GM18870 (cell line): ENCODE measurements around the gene SLC25A25.
"Not testable (repeated sequence)": the region's sequence is repeated elsewhere in the genome, so short reads cannot be mapped to it uniquely, and the experiment has no call there.

Source experiments
- ATAC-seq: cut with Tn5 transposase; IDR thresholded peaks from one replicate; pipeline ENCODE4 v1.9.1; 2021; ENCODE audit warnings: moderate library complexity; ENCODE audit not compliant: unreplicated experiment

Gene SLC25A25

GRCh38 chr9:128108269-128109049 lies 40.4 kb downstream of the SLC25A25 start:
- no peak for ATAC-seq

DNA sequence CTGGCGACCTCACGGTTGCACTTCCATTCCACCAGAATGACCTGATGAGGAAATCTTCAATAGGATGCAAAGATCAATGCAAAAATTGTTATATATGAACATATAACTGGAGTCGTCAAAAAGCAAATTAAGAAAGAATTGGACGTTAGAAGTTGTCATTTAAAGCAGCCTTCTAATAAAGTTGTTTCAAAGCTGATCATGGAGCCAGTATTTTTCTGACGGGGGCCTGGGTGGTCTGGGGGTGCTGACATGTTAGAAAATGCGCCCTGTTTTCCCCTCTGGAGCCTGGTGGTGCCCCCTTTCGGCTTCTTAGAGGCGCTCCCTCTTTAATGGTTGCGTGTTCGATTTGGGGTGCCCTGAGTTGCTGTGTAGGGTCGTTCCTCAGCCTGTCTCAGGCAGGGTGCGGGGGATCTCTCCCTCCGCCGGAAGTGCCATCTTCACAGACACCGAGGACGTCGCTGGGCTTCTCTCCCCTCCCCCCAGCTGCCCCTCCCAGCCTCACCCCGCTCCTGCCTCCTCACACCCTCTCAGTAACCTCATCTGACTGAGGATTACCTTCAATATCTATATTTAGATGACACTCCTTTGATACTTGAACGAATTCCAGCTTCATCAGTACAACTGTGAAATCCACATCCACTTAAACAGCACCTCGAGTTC lies 41.1 kb downstream of the SLC25A25 start:
- ATAC-seq, result no peak

GRCh38 chr9:128111726-128112125 lies 43.7 kb downstream of the SLC25A25 start:
- ATAC-seq, result not testable (repeated sequence)

DNA sequence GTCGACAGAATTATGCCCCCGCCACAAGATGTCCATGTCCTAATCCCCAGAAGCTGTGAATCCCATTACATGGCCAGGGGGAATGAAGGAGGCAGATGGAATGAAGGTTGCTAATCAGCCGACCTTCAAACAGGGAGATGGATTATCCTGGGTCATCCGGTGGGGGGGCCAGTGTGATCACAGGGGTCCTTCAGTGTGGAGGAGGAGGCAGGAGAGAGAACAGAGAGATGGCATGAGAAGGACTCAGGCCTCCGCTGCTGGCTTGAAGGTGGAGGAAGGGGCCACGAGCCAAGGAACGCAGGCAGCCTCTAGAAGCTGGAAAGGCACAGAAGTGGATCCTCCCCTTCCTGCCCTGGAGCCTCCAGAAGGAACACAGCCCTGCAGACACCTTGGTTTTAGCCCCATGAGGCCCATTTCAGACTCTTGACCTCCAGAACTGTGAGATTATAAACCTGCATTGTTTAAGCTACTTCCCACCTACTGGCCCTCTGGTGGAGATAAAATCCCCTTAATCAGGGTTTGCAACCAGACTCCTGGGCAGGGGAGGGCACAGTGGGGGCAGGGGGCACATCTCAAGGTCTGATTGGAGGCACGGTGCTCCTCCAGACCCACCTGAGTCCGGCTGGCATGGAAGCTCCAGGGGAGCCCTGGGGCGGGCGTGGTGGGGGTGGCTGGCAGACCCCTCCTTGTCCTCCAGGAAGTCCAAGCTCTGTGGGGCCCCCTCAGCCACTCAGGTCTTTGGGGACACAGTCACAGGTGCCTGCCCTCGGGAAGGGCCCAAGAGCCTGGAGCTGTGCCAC lies 45.7 kb downstream of the SLC25A25 start:
- no peak for ATAC-seq

DNA sequence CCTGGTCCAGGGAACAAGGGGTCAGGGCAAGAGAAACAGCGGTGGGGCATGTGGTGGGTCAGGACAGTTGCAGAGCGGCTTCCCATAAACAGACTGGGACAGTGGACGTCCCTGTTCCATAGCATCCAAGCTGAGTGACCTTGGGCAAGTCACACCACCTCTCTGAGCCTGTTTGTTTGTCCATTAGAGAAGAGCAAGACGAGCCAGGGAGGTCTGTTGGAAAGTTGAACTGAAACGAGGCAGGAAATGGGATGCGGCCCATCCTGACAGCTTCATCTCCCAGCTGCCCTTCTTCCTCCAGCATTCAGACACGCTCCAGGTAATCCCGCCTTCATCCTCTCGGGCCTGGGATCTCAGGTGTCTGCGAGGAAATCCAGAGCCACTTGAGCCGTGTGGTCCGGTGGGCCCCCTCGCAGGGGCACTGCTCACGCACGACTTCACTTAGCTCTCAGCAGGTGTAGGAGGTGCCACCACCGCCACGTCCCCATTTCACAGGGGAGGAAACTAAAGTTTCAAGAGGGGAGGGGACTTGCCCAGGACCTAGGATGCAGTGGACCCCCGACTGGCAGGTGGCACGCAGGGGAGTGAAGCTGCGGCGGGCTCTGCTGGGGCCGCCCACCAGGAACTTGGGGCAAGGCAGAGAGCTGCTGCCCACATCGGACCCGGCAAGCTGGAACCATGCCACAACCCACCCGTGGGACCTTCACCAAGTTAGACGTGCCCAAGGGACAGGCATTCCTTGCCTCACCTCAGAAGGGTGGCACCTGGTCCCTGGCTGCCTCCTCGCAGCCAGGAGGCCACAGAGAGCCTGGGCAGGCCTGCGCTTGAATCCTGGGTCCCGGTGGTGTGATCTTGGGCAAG lies 46.5 kb downstream of the SLC25A25 start:
- no peak for ATAC-seq

DNA sequence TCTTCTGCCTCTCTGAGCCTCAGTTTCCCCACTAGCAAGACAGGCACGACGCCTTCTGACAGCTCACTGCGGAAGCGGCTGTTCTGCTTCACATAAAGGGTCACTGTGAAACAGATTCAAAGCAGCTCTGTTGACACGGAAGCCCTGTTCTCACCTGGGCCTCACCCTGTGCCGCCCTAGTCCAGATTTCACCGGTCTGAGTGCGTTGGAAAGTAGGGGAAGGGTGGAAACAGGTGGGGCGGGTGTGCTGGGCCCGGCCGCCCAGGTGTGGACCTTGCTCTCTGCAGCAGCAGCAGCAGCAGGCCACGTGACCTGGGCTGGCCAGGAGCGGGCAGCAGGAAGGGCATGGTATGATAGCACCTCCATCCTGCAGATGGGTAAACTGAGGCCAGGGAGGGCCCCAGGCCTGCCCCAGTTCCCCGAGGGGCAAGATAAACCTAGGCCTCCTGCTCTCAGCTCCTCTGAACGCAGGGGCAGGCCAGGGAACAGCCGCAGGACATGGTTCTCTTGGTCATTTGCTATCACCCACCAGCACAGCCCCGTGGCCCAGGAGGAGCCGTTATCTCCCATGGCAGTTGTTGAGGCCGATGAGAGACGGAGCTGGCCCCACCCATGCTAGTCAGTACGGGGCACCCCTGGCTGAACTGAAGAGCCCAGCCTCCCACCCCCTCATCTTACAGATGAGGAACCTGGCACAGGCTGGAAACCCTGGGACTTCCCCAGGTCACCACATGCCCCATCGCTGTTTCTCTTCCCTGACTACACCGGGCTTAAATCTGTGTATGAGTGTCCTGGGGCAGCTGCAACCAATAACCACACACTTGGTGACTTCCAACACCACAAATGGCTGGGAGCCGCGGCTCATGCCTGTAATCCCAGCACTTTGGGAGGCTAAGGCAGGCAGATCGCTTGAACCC lies 47.4 kb downstream of the SLC25A25 start:
- no peak for ATAC-seq

DNA sequence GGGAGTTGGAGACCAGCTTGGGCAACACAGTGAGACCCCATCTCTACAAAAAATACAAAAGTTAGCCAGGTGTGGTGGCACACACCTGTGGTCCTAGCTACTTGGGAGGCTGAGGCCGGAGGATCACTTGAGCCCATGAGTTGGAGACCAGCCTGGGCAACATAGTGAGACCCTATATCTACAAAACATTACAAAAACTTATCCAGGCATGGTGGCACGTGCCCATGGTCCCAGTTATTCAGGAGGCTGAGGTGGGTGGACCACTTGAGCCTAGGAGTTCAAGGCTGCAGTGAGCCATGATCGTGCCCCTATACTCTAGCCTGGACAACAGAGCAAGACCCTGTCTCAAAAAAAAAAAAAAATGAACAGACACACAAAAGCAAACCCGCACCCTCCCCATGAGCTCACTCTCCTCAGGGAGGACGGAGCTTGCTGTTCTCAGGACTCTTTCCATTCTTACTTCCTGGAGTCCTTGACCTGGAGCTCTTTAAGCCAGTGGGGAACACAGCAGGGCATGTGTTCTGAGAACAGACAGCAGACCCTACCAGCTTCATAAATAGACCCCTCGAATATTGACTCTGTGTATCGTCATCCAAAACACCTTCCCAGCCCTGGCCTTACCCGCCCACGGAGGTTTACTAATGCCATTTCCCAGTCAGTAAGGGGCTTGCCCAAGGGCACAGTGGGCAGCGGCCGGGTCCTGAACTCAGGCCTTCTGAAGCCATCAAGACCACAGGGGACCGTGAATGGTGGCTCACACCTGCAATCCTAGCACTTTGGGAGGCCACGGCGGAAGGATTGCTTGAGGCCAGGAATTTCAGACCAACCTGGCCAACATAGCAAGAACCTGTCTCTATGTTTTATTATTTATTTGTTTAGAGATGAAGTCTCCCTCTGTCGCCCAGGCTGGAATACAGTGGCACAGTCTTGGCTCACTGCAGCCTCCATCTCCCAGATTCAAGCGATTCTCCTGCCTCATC lies 48.4 kb downstream of the SLC25A25 start:
- ATAC-seq, result no peak

DNA sequence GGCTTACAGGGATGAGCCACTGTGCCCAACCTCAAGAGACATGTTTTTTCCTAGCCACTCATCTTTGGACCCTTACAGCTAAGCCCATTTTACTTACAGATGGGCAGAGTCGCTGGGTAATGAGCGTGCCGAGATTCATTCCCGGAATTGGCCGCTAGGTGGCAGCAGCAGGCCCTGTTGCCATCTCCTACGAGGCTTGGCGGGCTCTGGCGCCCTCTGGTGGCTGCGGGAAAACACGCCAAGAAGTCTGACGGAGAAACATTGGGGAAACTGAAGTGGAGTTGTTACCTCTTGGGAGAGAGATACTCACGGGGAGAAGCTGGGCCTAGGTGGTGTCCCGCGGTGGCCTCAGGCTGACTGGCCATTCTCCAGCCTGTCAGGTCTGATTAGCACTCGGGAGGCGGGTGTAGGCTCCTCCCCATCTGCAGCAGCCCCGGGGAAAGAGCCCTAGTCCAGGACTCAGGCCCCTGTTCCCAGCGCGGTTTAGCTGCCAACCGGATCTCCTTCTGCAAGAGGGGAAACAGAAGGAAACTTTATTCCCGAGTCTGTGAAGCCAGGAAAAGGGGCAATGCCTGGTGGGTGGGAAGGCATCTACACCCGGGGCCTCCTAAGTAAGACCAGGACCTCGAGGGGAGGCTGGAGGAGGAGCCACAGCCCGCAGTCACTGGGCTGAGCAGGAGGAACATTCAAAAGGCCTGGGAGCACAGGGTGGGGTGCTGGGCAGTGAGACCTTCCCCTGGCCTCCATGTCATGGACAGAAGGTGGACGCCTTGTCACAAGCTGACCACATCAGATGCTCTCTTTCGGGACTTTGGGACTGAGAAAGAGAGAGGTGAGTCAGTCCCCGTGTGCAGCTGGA lies 49.8 kb downstream of the SLC25A25 start:
- ATAC-seq, result no peak

- ATAC-seq, result no peak
Observed at GRCh38 chr9:128118472-128118857, 50.4 kb downstream of the SLC25A25 start.

- ATAC-seq, result no peak
Observed at GRCh38 chr9:128118971-128119665, 51.1 kb downstream of the SLC25A25 start.

DNA sequence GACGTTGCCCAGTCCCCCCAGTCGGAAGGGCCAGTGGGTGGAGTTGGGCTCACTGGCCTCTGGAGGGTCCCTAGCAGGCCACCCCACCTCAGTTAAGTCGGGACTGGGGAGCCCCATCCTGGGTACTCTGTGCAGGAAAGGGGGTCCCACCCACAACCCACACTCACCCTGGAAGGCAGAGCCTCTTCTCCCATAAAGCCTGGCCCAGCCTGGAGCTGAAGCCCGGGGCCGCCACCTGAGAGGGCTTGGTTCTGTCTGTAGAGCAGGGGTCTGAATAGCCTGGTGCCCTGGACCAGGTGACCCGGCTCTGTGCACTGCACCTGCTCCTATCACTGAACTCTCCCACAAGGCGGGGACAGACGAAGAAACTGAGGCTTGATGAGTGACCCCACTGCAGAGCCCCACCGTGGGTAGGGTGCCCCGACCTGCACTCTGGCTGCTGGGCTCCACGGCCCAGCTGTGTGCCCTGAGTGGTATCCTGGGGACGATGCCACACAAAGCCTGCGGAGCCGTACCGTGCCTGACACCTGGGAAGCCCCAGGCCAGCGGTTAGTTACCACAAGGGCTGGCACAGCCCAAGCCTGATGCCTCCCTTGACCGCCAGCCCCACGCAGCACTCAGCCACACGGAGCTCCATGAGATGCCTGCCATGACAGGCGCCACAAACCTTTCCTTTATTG lies 52.2 kb downstream of the SLC25A25 start:
- no peak for ATAC-seq

DNA sequence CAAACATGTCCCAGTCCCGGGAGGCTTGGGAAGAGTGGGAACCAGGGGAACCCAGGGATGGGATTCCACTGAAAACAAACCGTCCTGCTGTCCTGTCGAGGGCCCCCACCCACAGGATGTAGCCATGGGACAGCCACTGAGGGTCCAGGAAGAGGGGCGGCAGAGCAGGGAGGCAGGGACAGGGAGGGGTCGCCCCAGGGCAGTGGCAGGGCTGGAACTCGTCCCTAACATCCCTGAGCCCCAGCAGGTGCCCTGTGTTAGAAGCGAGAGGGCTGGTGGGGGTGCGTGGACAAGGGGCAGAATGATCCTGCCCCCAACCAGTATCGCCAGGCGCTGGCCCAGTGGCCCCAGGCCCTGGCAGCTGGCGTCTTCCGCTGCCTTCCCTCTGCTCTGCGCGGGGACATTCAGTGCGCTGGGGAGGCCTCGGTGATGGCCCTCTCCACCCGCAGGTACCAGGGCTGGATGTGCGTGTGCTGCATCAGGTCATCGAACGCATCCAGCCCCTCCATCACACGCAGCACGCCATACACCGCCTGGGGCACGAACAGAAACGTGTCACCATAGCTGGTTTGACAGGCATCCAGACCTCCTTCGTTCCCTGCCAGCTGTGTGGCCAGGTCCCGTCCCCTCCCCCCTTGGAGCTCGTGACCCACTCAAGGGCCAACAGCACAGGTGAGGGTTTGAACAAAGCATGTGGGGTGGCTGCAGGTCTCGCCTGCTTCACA lies 52.9 kb downstream of the SLC25A25 start:
- no peak for ATAC-seq

- no peak for ATAC-seq
Observed at GRCh38 chr9:128121466-128121810, 53.4 kb downstream of the SLC25A25 start.

GRCh38 chr9:128121924-128122808 lies 54.1 kb downstream of the SLC25A25 start:
- ATAC-seq, result no peak

GRCh38 chr9:128122809-128123175 lies 54.8 kb downstream of the SLC25A25 start:
- ATAC-seq, result no peak
